GM18867 (cell line): ENCODE data around the gene MRO.
"Not testable (repeated sequence)": the region's sequence is repeated elsewhere in the genome, so short reads cannot be mapped to it uniquely, and the experiment has no call there.

Experiments used
- ATAC-seq: cut with Tn5 transposase; IDR thresholded peaks from one replicate; pipeline ENCODE4 v1.9.1; 2021; ENCODE audit warnings: mild to moderate bottlenecking, moderate library complexity; ENCODE audit not compliant: unreplicated experiment

The MRO gene

DNA sequence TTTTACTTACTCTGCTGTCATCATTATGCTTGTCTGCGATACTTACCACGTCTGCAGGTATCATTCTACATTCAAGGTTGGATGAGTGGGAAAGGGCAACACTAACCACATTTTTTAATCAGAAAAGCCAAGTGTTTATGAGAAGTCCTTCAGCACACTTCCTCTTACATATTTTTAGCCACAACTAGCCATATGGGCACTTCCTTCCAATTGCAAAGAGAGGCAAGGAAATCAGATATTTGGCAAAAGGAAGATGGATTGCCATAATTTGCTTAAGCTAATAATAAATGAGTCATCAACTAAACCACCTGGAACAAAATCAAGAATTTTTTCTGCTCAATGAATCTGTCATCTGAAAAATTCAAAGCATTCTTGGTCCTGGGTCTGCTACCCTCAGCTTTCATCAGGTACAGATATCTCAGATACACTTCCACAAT lies 16.7 kb upstream of the MRO start:
- no peak for ATAC-seq

DNA sequence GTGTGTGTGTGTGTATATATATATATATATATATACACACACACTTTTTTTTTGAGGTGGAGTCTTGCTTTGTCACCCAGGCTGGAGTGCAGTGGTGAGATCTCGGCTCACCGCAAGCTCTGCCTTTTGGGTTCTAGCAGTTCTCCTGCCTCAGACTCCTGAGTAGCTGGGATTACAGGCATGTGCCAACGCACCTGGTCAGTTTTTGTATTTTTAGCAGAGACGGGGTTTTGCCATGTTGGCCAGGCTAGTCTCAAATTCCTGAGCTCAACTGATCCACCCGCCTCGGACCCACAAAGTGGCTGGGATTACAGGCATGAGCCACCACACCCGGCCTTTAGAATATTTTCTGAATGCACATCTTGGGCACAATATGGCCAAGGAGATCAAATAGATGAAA lies 13.7 kb upstream of the MRO start:
- not testable (repeated sequence) for ATAC-seq

DNA sequence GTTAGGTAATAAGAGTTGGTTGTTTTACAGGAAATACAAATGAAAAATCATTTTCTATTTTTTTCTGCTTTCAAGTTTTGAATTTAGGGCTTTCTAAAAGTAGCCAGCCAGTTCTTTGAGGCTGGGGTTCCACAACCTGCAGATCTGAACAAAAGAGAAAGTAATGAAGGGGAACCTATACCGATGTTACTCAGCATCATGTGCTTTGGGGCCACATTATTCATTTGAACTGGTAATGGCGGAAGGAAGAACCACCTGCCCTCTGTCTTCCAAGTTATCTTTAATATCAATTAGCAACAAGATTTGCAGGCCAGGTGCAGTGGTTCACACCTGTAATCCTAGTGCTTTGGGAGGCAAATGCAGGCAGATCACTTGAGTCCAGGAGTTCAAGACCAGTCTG lies 12.9 kb upstream of the MRO start:
- peak; percentile 84 for ATAC-seq

DNA sequence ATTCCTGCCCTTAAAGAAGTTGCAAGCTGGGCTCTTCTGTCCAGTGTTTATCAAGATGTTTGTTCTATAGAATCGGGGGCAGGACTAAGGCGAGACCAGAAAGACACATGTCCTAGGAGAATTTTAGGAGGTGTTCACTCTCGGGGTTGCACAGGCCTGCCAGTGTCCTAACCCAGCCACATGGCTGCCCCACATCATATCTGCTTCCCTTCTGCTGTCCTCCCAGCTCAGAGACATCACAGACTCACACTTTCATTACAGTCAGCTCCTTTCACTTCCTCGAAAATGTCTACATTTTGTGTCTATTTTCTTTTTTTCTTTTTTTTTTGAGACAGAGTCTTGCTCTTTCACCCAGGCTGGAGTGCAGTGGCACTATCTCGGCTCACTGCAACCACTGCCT lies 10.7 kb upstream of the MRO start:
- peak; percentile 65 for ATAC-seq

DNA sequence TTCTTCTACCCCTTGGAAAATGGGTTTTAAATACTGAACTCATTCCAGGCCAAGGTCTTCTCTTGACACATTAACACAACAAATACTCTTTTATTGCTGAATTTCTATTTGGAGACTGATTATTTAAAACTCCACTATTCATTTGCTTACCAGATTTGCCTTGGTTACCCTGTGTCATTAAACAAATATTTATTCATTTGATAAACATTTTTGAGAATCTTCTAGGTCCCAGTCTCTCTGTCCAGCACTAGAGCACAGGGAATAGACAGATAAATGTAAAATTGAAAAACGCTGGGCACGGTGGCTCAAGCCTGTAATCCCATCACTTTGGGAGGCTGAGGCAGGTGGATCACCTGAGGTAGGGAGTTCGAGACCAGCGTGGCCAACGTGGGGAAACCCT lies 9.8 kb upstream of the MRO start:
- ATAC-seq = no peak

DNA sequence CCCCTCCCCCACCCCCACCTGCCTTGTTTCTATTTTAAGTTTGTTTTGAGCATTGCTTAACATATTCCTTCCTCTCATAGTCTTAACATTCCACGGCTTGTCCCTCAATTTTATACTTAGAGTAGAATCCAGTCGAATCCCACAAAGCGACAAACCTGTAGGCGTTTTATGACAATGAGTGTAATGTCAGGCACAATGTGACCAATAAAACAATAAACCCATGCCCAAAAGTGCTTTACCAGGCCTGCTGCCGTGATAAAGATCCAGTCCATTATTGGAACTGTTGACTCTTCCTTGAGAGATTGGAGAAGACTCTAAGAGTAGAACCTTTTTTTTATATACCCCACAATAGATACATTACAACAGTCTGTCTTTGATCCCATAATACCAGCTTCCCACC lies 6.2 kb upstream of the MRO start:
- no peak for ATAC-seq

DNA sequence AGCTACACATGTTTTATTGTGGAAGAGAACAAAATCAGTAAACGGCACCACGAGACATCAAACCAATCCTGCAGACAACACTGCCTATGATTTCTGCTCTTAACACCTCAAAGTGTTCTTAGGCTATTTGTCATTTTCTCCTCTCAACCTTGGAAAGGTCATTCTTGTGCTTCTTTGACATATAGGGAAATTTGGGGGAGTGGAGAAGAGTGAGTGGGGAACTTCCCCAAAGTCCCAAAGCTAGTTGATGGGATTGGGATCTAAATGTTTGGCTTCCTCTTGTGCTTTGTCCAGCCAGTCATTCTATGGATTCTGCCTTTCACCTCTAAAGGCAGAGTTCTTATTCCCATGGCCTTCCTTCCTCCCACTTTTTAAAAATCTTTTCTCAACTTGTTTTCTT lies 5.8 kb upstream of the MRO start:
- ATAC-seq = no peak

DNA sequence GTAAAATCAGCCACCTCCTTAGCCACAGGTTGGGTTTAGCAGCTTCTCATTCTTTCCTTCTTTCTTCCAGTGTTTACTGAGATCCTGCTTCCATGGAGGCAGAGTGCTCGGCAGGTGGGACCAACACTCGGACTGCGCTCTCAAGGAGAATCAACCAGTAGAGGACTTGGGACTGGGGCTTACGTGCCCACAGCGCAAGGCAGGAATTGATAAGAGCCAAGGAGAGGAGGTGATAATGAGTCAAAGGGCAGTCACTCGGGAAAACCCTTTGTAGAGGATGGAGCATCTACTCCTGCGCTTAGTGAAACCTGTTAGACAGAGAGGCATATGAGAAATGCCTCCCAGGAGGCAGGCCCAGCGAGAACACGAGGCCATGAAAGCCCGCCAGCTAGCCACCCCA lies 2.9 kb upstream of the MRO start:
- ATAC-seq = no peak

DNA sequence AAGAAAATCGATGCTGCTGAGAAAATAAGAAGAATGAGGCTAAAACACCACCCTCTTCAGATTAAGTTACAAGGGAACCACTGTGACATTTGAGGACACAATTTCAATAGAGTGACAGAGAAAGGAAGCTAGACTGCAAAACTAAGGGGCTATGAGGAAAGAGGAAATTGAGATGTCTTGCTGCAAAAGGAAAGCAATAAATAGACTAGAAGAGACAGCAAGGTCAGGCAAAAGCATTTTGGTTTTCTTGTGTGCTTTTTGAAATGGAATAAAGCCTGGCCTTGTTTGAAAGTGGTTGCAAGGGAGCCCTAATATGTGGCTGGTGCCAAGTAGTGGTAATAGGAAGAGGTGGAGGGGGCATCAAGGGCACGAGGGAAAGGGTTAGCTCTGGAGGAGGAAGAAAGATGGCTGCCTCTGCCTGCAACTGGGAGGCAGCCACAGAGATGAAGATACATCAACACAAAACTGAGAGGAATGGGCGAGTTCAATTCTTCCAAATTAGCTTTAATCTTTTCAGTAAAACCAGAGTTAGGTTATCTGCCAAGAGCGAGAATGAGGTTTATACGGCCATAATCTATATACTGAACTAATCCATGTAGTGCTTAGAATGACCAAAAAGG lies 1.2 kb upstream of the MRO start:
- ATAC-seq = no peak

DNA sequence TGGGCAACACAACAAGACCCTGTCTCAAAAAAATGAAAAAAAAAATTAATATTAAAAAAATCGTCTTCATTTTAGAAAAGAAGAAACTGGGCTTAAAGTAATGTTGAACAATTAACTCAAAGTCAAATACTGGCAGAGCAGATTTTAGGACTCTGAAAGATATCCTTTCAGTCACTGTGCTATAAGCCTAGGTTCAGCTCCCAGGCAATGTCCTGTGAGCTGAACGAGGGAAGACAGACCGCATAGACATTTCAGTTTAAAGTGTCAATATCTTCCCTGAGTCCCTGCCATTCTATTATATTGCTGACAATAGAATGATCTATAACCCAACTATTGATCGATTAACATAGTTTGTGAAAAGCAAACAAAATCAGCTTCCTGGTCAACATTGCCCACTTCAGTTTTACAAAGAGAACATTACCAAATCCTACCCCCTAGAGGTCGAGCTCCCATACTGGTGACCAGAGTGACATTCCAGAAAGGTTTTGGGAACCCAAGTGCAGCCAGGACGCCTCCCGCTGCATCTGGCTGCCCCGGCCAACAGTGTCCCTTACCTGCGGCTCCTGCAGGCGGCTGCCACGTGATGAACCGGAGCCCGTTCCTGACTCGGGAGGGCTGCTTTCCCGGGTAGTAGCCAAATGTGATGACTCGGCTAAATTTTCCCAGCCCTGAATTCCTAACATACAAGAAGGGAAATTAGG lies 639 bp downstream of the MRO start:
- no peak for ATAC-seq

DNA sequence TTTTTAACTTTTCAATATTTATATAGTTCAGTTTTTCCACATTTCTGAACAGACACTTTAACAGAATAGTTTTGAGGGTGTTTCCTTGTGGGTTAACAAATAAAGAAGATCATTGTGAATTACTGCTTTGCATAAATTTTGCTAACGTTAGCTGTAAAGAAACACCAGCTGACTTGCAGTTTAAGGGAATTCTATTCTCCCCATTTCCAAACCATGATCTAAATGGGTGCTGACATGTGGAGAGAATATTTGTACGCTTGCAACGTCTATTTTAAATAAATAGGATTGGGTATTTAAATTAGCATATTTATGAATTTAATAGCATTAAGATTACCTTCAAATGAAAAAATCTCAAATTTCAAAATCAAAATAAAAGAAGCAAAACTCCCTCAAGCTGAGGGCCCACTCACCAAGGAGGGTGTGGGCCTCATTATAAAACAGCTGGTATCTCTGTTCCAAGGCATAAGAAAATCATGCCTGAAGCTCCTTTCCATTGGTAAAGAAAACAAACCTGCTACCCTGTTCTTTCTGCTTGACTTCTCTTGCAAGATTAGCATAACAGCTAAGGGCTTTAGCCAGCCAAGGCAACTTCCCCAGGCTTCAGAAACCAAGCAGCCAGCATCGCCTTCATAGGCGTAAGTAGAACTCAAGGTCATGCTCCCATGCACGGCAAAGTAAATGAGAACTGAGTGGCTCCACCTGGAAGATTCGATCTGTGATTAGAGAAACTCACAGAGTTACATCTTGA lies 3.2 kb downstream of the MRO start:
- ATAC-seq = peak; percentile 36

DNA sequence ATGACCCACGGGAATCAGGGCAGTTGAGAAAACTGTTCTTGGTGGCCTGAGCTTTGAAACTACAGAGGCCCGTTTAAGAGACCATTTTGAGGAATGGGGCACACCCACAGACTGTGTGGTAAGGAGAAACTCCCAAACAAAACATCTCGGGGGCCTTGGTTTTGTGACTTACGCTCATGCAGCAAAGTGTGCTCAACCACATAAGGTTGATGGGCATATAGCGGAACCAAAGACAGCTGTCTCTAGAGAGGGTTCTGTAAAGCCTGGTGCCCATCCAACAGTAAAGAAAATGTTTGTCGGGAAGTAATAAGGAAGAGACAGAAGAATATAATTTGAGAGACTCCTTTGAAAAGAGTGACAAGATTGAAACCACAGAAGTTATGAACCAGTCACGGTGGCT lies 5.4 kb downstream of the MRO start:
- no peak for ATAC-seq

DNA sequence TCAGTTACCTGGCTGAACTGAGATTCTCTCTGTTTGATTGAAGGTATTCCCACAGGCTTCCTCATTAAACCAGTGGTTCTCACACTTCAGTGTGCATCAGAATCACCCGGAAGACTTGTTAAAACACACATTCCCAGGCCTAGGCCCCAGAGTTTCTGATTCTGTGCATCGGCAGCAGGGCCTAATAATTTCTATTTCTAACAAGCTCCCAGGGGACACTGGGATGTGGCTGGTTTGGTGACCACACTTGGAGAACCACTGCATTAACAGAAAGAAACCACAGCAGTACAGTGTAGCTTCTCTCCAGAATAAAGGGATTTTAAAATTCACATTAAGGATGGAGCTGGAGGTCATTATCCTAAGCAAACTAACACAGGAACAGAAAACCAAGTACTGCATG lies 6.5 kb downstream of the MRO start:
- ATAC-seq = no peak

DNA sequence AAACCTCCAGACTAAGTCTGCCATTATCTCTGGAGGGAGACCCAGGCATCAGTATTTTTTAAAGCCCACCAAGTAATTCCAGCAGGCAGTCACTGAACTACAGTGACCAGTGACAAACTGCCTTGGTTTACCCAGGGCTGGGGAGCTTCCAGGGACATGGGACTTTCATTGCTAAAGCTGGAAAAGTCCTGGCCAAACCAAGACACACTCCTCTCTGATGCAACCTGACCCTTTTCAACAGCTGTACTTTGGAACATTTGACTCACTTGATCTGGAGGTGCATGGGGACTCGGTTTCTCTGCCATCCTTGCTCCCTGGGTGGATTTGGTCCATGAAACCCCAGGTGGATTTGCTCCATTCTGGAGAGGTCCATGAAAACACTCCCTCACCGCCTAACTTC lies 7.0 kb downstream of the MRO start:
- no peak for ATAC-seq

DNA sequence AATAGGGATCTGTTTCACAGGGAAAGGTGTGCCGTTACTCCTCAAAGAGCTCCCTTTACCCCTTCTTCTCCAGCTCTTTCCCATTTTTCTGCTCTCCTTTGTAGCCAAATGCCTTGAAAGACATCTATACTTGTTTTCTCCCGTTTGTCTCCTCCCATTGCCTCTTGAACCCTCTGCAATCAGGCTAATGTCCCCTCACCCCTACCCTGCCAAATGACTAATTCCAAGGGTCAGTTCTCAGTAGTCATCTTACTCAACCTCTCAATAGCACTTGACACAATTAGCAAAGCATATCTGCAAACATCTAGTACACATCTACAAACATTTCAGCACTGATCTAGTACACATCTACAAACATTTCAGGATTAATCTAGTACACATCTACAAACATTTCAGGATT lies 12.6 kb downstream of the MRO start:
- ATAC-seq = no peak

DNA sequence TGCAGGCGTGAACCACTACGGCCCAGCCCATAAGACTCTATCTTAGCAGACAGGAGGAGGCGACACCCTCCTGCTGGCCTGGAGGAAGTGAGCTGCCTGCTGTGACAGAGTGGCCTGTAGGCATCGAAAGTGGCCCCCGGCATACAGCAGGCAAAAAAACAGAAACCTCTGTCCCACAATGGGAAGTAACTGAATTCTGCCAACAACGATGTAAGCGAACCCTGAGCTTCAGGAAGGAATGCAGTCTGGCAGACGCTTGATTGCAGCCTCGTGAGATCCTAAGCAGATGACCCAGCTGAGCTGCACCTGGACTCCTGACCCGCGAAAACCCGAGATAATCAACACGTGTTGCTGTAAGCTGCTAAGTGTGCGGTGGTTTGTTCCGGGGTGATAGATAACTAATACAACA lies 13.6 kb downstream of the MRO start:
- ATAC-seq = peak; percentile 81

DNA sequence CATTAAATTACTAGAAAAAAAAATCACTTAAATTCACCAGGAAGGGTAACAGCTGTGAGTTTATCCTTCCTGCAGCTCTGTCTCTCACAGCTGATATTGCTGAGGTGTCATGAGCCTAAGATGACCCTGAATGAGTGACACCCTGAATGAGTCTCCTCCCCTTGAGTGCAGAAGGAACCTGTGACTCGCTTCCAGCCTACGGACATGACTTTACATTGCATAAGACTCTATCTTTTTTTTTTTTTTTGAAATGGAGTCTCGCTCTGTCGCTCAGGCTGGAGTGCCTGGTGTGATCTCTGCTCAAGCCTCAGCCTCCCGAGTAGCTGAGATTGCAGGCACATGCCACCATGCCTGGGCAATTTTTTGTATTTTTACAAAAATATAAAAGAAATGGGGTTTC lies 14.1 kb downstream of the MRO start:
- ATAC-seq = peak; percentile 5

DNA sequence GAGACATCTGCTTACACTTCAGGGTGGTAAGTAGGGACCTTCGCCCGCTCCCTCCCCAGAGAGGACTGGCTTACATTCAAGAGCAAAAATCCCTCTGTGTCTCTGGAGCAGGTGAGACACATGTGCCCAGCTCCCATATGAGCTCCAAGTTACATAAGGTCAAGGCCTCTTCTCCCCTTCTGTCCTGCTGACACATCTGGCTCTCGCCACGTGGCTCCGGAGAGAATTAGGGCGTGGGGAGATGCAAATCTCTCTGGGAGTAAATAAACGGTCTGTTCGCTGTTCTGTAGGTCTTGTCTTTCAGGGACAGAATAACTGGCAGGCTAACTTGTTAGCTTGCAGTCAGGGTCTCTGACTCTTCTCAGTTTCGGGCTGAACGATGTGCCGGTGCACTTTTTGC lies 16.2 kb downstream of the MRO start:
- no peak for ATAC-seq

DNA sequence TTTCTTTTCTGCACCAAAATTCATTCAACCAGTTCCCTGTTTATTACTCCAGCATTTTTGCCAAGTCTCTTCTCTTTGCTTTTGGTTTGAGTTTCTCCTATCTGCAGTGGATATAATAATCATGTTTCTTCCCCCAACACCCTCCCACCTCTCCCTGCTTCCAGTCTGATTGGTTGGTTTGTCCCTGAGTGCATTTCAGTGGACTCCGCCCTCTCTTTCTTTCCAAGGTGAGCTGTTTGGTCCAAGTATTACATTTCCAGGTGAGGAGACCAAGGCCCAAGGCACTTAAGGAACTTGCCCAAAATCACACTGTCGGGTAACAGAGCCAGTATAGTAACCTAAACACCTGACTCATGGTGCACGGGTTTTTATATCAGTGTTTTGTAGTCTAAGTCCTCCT lies 17.7 kb downstream of the MRO start:
- no peak for ATAC-seq

DNA sequence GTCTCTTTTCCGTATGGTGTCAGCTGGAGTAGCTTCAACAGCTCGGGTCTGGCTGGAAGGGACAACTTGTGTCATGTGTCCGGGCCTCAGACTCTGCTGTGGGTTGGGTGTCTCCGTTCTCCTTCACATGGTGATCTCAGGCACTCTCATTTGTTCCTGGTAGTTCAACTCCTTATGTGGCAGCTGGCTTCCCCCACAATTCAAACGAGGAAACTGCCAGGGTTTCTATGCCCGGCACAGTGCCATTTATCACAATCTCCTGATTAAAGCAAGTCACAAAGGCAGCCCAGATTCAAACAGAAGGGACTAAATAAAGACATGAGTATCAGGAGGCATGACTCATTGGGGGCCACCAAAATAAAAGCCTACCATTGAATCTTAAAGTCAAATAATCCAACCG lies 22.7 kb downstream of the MRO start:
- ATAC-seq = no peak

DNA sequence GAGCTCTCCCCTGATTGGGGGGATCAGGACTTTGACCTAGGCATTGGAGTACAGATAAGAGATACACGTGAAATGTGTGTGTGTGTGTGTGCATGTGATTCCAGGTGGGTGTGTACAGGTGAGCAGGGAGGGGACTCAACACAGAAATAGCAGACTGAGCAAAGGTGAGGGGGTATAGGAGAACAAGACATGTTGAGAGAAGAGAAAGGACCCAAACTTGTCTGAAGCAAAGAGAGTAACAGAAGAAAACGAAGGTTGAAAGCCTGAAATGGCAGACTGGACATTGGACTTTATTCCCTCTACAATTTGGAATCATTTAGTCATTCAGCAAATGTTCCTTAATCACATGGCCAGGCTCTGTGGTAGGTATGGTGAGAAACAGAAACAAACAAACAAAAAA lies 23.3 kb downstream of the MRO start:
- no peak for ATAC-seq
